Measurements from ENCODE around the gene FADS3. TPM values are rescaled to one million over a fixed set of nuclear protein-coding genes. Genes with fewer than 3 reads are reported as not detected.
A peak's percentile ranks its signal among the peaks of the same experiment; 100 is the strongest.

The FADS3 gene
- polyA plus RNA-seq, 1 donor, result 49.6 TPM

DNA sequence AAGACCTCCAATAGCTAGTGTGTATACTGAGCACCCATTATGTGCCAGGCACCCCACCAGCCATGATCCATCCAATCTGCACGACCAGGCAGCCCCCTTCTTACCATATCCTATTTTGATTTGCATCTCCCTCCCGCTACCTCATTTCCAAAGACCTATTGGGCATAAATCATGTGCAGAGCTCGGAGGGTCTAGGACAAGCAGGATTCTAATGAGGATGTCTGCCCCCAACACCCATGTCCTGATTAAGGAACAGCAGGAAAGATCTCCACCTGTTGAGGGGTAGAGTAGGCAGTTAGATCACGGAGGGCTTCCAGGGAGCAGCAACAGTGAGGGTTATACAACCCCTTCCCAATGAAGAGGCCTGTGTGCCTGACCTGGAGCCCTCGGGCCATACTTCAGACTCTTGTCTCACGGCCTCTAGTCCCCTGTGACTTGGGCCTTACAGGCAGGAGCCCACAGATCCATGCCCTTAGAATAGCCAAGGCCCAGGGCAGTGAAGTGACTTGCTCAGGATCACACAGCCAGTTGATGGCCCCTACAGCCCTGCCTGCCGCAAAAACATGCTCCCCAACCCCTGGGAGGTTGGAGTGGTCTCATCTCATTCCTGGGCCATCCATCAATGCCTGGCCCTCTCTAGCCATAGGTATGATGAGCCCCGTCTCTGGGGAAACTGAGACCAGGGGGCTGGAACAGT is 22.5 kb upstream of the FADS3 start:
- no peak for DNase-seq

- DNase-seq, result no peak
Measured at GRCh38 chr11:61912991-61913698, 21.8 kb upstream of the FADS3 start.

GRCh38 chr11:61912530-61912898 is 21.2 kb upstream of the FADS3 start:
- no peak for DNase-seq

GRCh38 chr11:61911701-61912529 is 20.6 kb upstream of the FADS3 start:
- DNase-seq, result no peak

- no peak for DNase-seq
Measured at GRCh38 chr11:61911128-61911700, 19.9 kb upstream of the FADS3 start.

- DNase-seq, result peak; percentile 91
Measured at GRCh38 chr11:61910187-61911127, 19.1 kb upstream of the FADS3 start.

DNA sequence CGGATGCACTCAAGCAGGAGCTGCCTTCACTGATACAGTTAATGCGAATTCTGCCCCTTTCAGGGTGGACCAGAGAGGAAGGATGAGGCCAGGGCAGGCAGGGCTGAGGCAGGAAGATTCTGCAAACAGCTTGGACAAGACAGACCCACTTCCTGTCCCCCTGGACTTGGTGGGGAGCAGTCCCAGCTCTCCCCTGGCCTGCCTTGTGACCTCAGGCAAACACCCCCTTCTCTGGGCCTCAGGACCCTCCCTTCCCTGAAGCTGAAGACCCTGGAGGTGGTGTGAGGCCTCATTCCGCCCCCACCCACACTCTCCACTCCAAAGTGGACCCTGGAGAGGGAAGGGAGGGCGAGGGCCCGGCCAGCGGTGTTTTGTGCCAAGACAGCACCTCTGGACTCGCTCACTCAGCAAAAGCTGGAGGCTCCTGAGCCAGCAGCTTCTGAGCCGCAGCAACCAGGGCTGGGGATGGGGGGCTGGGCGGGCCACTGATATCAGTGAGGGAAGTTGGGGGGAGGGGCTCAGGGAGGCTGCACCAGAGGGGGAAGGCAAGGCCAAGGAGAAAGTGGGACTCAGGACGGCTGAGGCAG is 17.5 kb upstream of the FADS3 start:
- peak; percentile 78 for DNase-seq

- no peak for DNase-seq
Measured at GRCh38 chr11:61907871-61908729, 16.8 kb upstream of the FADS3 start.

DNA sequence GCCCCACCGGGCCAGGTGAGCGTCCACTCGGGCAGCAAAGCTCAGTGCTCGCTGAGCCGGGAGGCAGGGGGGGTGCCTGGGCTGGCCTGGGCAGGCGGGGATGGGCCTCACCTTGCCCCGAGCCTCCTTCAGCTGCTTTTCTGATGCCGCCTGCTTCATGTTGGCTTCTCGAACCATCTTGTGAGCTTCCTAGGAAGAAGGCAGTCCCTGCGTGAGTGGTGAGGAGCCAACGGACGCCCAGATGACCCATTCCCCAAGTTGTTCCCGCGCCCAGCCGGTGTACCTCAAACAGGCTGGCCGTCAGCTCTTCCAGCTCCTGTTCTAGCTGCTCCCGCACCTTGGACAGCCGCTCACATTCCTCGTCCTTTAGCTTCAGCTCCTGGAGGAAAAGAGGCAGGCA is 15.9 kb upstream of the FADS3 start:
- no peak for DNase-seq

GRCh38 chr11:61906522-61906909 is 15.2 kb upstream of the FADS3 start:
- DNase-seq, result no peak

DNA sequence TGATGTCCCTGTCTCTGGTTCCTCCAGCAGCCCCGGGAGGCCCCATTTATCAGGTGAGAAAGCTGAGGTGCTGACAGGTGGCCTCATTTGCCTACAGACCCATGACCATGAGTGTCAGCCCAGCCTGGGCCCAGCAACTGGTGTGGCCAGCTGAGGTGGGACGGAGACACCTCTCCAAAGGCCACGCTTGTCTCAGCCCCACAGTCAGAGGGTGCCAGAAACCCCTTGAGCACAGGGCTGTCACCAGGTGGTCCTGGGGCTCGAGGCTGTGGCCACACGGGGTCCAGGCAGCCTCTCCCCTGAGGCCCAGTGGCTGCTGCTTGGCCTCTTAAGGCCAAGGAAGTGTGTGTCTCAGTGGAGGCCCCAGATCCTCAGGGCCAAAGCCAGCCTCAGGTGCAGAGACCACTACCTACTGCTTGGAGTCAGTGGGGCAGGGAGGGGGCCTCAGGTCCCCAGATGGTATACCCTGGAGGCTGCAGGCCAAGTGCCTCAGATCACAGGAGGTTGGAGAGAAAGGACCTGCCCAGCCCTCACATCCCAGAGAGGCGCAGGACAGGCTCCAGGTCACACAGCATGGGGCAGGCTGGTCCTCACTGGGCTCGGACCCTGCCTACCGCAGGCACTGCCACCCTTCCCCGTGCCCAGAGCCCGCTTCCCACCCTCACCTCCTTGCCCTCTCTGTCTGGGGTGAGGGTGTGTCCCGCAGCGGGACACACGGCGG is 14.6 kb upstream of the FADS3 start:
- no peak for DNase-seq

DNA sequence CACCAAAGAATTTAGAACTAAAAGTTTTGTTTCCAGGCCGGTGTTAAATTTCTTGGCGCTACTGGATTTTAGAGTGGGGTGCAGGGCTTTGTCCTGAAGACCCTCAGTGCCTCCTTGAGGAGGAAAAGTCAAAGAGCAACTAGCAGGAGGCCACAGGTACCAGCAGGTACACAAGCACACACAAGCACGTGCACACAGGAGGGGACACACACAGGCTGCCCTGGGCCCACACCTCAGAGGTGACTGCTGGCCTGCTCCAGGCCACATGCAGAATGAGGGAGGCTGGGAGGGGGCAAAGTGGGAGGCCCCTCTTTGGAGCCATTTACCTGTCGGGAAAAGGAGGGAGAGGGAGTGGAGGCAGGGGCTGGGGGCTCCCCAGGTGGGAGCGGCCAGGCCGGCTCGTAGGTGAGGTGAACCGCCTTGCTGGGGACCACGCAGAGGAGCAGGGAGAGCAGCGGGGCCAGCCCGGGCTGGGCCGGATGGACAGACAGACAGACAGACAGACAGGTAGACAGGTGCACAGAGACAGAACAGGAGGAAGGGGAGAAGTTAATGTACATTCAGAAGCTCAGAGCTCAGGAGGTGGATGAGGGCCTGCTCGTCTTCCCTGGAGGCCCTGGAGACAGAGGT is 13.8 kb upstream of the FADS3 start:
- no peak for DNase-seq

- DNase-seq, result no peak
Measured at GRCh38 chr11:61904539-61905048, 13.2 kb upstream of the FADS3 start.

GRCh38 chr11:61903845-61904244 is 12.5 kb upstream of the FADS3 start:
- DNase-seq, result no peak

DNA sequence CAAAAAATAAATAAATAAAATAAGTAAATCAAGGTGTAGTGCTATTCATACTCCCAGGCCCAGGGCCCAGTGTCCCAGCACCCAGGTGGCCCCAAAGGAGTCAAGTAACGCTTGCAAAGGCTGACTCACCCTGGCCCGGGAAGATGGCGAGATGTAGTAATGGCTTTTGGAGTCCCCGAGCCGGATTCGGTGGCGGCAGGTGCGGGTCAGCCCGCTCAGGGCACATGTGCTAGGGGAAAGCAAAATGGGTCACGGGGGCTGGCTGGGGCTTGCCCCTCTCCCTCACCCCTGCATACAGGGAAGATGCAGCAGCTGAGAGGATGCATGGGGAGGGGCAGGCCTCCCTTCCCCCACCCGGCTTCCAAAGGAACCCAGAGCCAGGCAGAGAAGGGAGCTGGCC is 11.0 kb upstream of the FADS3 start:
- DNase-seq, result no peak

GRCh38 chr11:61901397-61901796 is 10.1 kb upstream of the FADS3 start:
- no peak for DNase-seq

- DNase-seq, result no peak
Measured at GRCh38 chr11:61900251-61900650, 8.9 kb upstream of the FADS3 start.

DNA sequence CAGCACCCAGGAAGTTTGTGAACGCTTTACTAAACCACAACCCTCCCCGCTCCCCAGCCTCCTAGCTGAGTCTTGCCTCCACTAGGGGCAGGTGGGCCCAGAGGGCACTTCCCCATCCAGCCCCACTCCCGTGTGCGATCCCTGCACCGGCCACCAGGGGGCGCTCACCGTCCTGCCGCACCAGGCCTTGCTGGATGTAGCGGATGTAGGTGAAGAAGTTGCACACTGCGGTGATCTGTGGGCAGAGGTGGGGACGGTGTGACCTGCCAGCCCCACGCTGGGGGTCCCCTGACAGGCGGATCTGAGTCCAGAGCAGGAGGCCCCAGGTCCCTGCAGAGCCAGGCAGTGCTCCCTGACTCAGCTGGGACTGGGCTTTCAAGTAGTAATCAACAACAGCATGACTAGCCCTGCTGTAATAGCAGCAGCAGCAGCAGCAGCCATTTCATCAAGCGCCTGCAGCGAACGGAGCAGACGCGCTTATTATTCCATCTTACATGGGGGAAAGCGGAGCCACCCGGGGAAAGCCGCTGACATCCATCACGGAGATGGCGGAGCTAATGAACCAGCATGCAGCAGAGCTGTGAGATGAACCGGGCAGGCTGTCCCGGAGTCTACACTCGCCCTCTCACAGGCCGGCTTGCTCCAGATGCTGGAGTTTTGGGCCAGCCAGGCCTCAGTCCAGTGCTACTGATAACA is 7.9 kb upstream of the FADS3 start:
- DNase-seq, result peak; percentile 75

GRCh38 chr11:61898247-61898582 is 6.9 kb upstream of the FADS3 start:
- DNase-seq, result no peak
